Measurements from ENCODE around the gene FYN.

The FYN gene

DNA sequence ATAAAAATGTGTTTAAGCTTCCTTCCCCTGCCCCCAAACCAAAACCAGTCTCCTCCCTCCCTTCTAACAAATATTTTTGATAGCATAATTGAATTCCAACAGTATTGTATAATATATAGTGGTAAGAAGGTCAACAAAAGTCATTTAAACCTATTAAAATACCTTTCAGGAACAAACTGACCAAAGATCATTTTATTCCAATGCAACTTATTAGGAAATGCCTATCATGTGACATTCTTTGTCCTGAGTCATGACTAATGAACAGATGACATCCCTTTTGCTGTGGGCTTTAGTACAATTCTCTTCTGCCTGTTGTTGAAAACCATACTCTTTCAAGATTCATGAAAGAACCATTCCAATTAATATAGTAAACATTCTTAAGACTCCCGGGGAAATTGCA, 216.1 kb downstream of the FYN start:
- H4K20me1 ChIP-seq (ENCODE audit: low read depth, low read length): no peaks in the 10 kb centered on the region
- no peaks in the 10 kb centered on the region for H3K9me3 ChIP-seq (ENCODE audit: insufficient read depth, low read length)
- H3K36me3 ChIP-seq (ENCODE audit: low read length): no peaks in the 10 kb centered on the region
- TF ChIP-seq, protein P1, sequence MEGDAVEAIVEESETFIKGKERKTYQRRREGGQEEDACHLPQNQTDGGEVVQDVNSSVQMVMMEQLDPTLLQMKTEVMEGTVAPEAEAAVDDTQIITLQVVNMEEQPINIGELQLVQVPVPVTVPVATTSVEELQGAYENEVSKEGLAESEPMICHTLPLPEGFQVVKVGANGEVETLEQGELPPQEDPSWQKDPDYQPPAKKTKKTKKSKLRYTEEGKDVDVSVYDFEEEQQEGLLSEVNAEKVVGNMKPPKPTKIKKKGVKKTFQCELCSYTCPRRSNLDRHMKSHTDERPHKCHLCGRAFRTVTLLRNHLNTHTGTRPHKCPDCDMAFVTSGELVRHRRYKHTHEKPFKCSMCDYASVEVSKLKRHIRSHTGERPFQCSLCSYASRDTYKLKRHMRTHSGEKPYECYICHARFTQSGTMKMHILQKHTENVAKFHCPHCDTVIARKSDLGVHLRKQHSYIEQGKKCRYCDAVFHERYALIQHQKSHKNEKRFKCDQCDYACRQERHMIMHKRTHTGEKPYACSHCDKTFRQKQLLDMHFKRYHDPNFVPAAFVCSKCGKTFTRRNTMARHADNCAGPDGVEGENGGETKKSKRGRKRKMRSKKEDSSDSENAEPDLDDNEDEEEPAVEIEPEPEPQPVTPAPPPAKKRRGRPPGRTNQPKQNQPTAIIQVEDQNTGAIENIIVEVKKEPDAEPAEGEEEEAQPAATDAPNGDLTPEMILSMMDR (IDR thresholded peaks at IDR 0.05; ENCODE audit: insufficient read depth, low read length, poor library complexity, severe bottlenecking): no peak
- TF ChIP-seq EZH2phosphoT487 (conservative IDR thresholded peaks at IDR 0.05; ENCODE audit: low read length): no peak
- H3F3A ChIP-seq (ENCODE audit: insufficient read depth): no peaks in the 10 kb centered on the region
- H3K9ac ChIP-seq (ENCODE audit: low read length): no peak overlapping the region
- no peaks in the 10 kb centered on the region for H3K27me3 ChIP-seq (ENCODE audit: low read length)
- no peaks in the 10 kb centered on the region for H3K79me2 ChIP-seq (ENCODE audit: insufficient read depth, low read length)
- H3K9me2 ChIP-seq (replicated peaks; ENCODE audit: insufficient read depth, low read length): no peaks in the 10 kb centered on the region
- no peak overlapping the region for H2AFZ ChIP-seq (ENCODE audit: low read depth, low read length, severe bottlenecking)
- H3K4me3 ChIP-seq (ENCODE audit: insufficient read depth, low read length, poor library complexity, severe bottlenecking): no peak overlapping the region
- H3K27ac ChIP-seq (ENCODE audit: low read depth, low read length): no peak overlapping the region
- H3K4me2 ChIP-seq (ENCODE audit: low read depth, low read length, poor library complexity, severe bottlenecking): no peak overlapping the region

DNA sequence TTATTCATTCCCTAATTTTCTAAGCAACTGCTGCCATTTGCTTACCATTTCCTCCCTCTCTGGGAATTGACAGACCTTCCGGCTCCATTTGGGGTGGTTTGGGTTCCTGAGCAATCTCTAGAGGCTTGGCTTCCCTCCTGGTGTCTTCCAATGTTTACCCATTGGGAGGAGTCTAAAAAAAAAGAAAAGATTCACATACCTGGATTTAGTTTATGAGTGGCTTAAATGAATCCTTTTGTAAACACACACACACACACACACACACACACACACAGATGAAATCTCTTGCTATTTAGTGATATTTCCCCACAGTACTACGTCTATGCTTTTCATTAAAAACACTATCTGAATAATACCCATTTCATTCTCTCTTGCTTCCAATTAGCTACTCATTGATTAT, 219.3 kb downstream of the FYN start:
- Histone ChIP-seq H4K20me1 (ENCODE audit: low read depth, low read length) (no peaks in the 10 kb centered on the region), H3K9me2 (replicated peaks; ENCODE audit: insufficient read depth, low read length) (no peaks in the 10 kb centered on the region), H3K27me3 (ENCODE audit: low read length) (no peaks in the 10 kb centered on the region), H3K36me3 (ENCODE audit: low read length) (no peaks in the 10 kb centered on the region), H3K9ac (ENCODE audit: low read length) (no peak overlapping the region), H3K4me2 (ENCODE audit: low read depth, low read length, poor library complexity, severe bottlenecking) (no peak overlapping the region), H3K4me3 (ENCODE audit: insufficient read depth, low read length, poor library complexity, severe bottlenecking) (no peak overlapping the region), H3F3A (ENCODE audit: insufficient read depth) (no peaks in the 10 kb centered on the region), H2AFZ (ENCODE audit: low read depth, low read length, severe bottlenecking) (no peak overlapping the region), H3K27ac (ENCODE audit: low read depth, low read length) (no peak overlapping the region), H3K9me3 (ENCODE audit: insufficient read depth, low read length) (no peaks in the 10 kb centered on the region), H3K79me2 (ENCODE audit: insufficient read depth, low read length) (no peaks in the 10 kb centered on the region)
- TF ChIP-seq, protein P1 (IDR thresholded peaks at IDR 0.05; ENCODE audit: insufficient read depth, low read length, poor library complexity, severe bottlenecking): no peak
- no peak for TF ChIP-seq EZH2phosphoT487 (conservative IDR thresholded peaks at IDR 0.05; ENCODE audit: low read length)

DNA sequence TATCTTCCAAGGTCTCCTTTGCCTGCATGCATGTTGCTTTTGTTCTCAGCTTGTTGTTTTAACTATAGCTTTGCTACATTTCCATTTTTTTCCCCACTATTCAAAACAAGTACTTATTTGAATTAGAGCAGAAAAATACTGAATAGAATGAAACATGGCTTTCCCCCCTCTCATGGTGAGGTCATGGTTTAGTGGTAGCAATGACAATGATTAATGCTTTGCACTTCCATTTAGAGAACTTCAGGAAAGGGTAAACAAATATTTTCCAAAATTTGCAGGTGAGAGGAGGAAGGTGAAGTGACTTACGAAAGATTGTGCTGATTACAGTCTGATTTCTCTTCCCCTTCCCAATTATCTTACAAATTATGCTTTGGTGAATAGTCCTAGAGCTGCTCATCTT, 219.8 kb downstream of the FYN start:
- Histone ChIP-seq H3K27me3 (ENCODE audit: low read length) (no peaks in the 10 kb centered on the region), H3K9me3 (ENCODE audit: insufficient read depth, low read length) (no peaks in the 10 kb centered on the region), H3K9me2 (replicated peaks; ENCODE audit: insufficient read depth, low read length) (no peaks in the 10 kb centered on the region), H3F3A (ENCODE audit: insufficient read depth) (no peaks in the 10 kb centered on the region), H3K27ac (ENCODE audit: low read depth, low read length) (no peak overlapping the region), H3K9ac (ENCODE audit: low read length) (no peak overlapping the region), H4K20me1 (ENCODE audit: low read depth, low read length) (no peaks in the 10 kb centered on the region), H3K4me3 (ENCODE audit: insufficient read depth, low read length, poor library complexity, severe bottlenecking) (no peak overlapping the region), H3K4me2 (ENCODE audit: low read depth, low read length, poor library complexity, severe bottlenecking) (no peak overlapping the region), H3K36me3 (ENCODE audit: low read length) (no peaks in the 10 kb centered on the region), H3K79me2 (ENCODE audit: insufficient read depth, low read length) (no peaks in the 10 kb centered on the region), H2AFZ (ENCODE audit: low read depth, low read length, severe bottlenecking) (no peak overlapping the region)
- no peak for TF ChIP-seq EZH2phosphoT487 (conservative IDR thresholded peaks at IDR 0.05; ENCODE audit: low read length)
- TF ChIP-seq, protein P1 (IDR thresholded peaks at IDR 0.05; ENCODE audit: insufficient read depth, low read length, poor library complexity, severe bottlenecking): no peak

Data from SU-DHL-6 (cell line).